VCaP (cell line): ENCODE results near the gene CMC2.
A peak's percentile ranks its signal among the peaks of the same experiment; 100 is the strongest.

Experiments used
- H3K27ac ChIP-seq: fragments of 450-650 bp; 2 replicates; pipeline ENCODE4 v1.5.1; 2017
- TF ChIP-seq, protein P1 (sequence below): fragments of 450-650 bp; conservative IDR thresholded peaks from 2 replicates; pipeline ENCODE4 v1.5.1; 2017; ENCODE audit warnings: mild to moderate bottlenecking, moderate library complexity

CMC2 gene

GRCh38 chr16:81006813-81007695, at the start of gene CMC2, which contains the start of gene CENPN:
TSS of gene CMC2 (minus strand) at chr16:81006885. CDS start at chr16:80997394, 9,491 bp downstream.
TSS of gene CENPN (plus strand) at chr16:81007214. CDS start at chr16:81011940, 4,726 bp downstream.
- TF ChIP-seq, protein P1, sequence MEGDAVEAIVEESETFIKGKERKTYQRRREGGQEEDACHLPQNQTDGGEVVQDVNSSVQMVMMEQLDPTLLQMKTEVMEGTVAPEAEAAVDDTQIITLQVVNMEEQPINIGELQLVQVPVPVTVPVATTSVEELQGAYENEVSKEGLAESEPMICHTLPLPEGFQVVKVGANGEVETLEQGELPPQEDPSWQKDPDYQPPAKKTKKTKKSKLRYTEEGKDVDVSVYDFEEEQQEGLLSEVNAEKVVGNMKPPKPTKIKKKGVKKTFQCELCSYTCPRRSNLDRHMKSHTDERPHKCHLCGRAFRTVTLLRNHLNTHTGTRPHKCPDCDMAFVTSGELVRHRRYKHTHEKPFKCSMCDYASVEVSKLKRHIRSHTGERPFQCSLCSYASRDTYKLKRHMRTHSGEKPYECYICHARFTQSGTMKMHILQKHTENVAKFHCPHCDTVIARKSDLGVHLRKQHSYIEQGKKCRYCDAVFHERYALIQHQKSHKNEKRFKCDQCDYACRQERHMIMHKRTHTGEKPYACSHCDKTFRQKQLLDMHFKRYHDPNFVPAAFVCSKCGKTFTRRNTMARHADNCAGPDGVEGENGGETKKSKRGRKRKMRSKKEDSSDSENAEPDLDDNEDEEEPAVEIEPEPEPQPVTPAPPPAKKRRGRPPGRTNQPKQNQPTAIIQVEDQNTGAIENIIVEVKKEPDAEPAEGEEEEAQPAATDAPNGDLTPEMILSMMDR: no peak
- H3K27ac ChIP-seq: peak within 1 kb of the TSS; percentile 90

DNA sequence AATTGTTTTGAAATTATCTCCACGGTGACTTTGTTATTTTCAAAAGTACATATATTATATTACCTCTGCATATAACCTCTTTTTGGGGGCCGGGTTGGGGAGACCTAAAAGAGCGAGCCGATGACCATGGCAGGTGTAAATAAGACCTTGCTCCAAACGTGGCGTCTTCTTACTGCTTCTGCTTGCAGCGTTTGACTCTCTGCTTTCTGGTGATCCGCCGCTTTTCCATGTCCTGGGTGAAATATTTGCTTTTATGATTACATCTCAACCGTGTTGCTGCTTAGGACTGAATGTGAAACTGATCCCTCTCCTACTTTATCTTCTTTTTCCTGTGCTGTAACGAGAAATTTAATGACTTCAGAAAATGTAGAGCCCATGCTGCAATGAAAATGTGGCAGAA, 47.1 kb upstream of the CMC2 start:
- peak overlapping the region; percentile 83 for H3K27ac ChIP-seq
- TF ChIP-seq, protein P1: no peak

DNA sequence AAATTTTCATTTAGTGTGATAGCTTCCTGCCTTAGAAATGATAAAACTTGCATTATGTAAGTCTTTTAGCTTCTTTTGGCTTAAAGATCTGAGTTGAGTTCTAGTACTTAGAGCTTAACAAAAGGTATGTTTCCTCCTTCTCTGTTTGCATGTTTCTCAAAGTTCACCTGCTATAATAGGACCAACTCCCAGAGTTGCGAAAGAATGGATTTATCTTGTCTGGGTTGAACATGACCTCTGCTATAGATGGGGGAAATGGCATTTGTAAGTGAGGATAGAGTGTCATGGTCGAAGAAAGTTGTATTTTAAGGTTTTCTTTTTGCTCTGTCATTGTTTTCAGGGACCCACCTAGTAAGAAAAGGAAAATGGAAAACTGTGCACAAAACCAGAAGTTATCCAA, 36.1 kb upstream of the CMC2 start:
- TF ChIP-seq, protein P1: no peak
- H3K27ac ChIP-seq: no peak overlapping the region

DNA sequence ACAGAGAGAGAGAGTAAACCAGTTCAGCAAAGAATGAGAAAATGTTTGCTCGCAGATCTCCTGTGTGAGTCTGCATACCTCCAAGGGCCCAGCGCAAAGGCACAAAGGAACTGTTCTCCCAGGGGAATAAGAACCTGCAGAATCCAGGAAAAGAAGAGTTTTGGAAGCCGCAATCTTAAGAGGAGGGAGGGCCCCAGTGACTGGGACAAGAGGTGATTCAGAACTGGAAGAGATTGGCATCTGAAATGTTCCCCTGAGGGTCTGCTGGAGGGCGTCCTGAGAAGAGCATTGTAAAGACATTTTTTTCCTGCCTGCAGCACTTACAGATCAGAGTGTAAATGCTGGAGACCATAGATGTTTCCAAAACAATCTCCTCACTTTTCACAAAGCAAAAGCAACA, 35.0 kb upstream of the CMC2 start:
- TF ChIP-seq, protein P1: no peak
- no peak overlapping the region for H3K27ac ChIP-seq

DNA sequence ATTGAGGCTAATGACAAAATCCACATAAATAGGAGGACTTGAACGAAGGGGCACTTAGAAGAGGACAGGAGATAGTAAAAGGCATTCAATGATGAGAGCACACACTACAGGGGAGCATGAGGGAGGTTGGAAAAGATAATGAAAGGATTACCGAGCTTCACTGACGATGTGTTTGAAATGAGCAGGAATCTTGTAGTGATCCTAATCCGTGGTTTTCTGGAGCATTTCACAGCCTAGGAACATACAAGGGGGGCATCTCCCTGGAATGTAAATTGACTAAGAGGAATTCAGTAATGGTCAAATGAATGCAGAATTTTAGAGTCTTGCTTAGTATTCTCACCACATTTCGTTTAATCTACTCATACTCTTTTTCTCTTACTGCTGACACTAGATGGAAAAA, 34.2 kb upstream of the CMC2 start:
- TF ChIP-seq, protein P1: no peak
- H3K27ac ChIP-seq: no peak overlapping the region

DNA sequence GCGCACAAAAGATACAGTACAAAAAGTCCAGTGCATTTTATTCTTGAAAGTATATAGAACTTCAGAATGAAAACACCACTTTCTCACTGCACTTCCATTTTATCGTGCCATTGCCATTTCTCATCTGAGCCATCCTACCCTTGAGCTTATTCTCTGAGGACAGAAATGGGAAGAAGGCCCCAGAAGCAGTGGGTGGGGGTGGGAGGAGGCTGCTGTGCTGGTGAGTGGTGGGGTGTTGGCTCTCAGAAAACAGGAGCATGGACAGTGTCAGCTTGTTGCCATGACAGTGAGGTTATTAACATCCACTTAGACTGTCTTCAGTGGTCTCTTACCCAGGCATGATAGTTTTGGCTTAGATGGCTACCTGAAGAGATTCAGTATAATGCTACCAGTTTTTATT, 33.4 kb upstream of the CMC2 start:
- no peak overlapping the region for H3K27ac ChIP-seq

GRCh38 chr16:81036751-81037350, 30.2 kb upstream of the CMC2 start:
- H3K27ac ChIP-seq: peak overlapping the region; percentile 78
- TF ChIP-seq, protein P1: no peak

More for the DNA sequence above, 33.4 kb upstream of the CMC2 start:
- TF ChIP-seq, protein P1: no peak
